ENCODE results near the gene CPNE2.

DNA sequence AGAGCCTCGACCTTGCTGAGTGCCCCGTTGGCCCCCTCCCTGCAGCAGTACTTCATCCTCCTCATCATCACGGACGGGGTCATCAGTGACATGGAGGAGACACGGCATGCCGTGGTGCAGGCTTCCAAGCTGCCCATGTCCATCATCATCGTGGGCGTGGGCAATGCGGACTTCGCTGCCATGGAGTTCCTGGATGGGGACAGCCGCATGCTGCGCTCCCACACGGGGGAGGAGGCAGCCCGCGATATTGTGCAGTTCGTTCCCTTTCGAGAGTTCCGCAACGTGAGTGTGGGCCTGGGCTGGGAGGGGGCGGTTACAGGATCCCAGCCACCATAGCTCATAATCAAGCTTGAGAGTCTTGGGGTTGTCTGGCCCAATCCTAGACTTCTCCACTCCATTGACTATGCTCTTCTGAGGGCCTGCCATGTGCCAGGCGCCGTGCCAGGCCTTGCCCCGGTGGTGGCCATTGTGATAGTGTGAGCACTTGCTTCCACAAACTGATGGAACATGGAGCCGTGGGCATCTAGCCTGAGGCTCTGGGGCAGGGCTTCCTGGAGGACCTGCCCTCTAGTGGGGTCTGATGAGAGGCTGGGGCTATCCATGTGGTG, 53.8 kb downstream of the CPNE2 start:
- TF ChIP-seq GATA2 (IDR thresholded peaks at IDR 0.05; ENCODE audit: low read depth, low read length) (no peak), GATA3 (IDR thresholded peaks at IDR 0.05; ENCODE audit: low read depth, low read length) (no peak)

Measured in SH-SY5Y (cell line).